Activated naive CD4-positive, alpha-beta T cell treated with anti-CD3 and anti-CD28 coated beads, Interleukin-2, amount 50 U/mL, for 24 hours (primary cell): Measurements from ENCODE around the gene HS1BP3.

Source experiments
- H3K27ac Mint-ChIP-seq: one replicate; pipeline ENCODE4 v1.8.0; 2021; ENCODE audit warnings: mild to moderate bottlenecking, mixed read lengths
- H3K27me3 Mint-ChIP-seq: one replicate; pipeline ENCODE4 v1.8.0; 2021; ENCODE audit warnings: mixed read lengths
- H3K36me3 Mint-ChIP-seq: one replicate; pipeline ENCODE4 v1.8.0; 2021; ENCODE audit warnings: mixed read lengths
- H3K4me1 Mint-ChIP-seq: one replicate; pipeline ENCODE4 v1.8.0; 2021; ENCODE audit warnings: mixed read lengths
- H3K4me3 Mint-ChIP-seq: one replicate; pipeline ENCODE4 v1.8.0; 2021; ENCODE audit warnings: mild to moderate bottlenecking, mixed read lengths
- H3K9me3 Mint-ChIP-seq: one replicate; pipeline ENCODE4 v1.8.0; 2021; ENCODE audit warnings: mixed read lengths

HS1BP3 gene

GRCh38 chr2:20633001-20633400 lies 17.9 kb downstream of the HS1BP3 start:
- Mint-ChIP-seq H3K4me1 (no peaks in the 10 kb centered on the region), H3K27me3 (no peaks in the 10 kb centered on the region), H3K9me3 (no peaks in the 10 kb centered on the region), H3K36me3 (no peaks in the 10 kb centered on the region), H3K4me3 (no peak overlapping the region), H3K27ac (no peak overlapping the region)

- H3K27me3 Mint-ChIP-seq = no peaks in the 10 kb centered on the region
Observed at GRCh38 chr2:20632446-20632990, 18.4 kb downstream of the HS1BP3 start.

GRCh38 chr2:20631617-20632307 lies 19.1 kb downstream of the HS1BP3 start:
- Mint-ChIP-seq H3K27ac (no peak overlapping the region), H3K9me3 (no peaks in the 10 kb centered on the region), H3K27me3 (no peaks in the 10 kb centered on the region), H3K36me3 (no peaks in the 10 kb centered on the region), H3K4me3 (no peak overlapping the region), H3K4me1 (no peaks in the 10 kb centered on the region)

More at GRCh38 chr2:20632446-20632990, 18.4 kb downstream of the HS1BP3 start:
- no peaks in the 10 kb centered on the region for H3K36me3 Mint-ChIP-seq
- H3K4me1 Mint-ChIP-seq = no peaks in the 10 kb centered on the region
- no peak overlapping the region for H3K4me3 Mint-ChIP-seq
- no peaks in the 10 kb centered on the region for H3K9me3 Mint-ChIP-seq
- no peak overlapping the region for H3K27ac Mint-ChIP-seq

DNA sequence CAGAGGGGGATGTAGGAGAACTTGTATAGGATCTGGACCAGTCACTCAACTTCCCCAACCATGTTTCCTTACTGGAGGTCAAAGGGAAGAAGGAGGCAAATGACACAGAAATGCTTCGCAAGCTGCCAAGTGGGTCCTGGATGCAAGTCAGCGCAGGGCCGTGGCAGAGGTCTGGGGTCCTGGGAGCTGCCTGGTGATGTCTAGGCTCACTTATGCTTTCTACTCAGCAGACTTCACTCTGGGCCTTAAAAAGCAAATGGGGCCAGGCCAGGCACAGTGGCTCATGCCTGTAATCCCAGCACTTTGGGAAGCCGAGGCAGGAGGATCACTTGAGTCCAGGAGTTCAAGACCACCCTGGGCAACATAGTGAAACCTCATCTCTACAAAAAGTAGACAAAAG lies 19.9 kb downstream of the HS1BP3 start:
- Mint-ChIP-seq H3K27ac (no peak overlapping the region), H3K27me3 (no peaks in the 10 kb centered on the region), H3K4me1 (no peaks in the 10 kb centered on the region), H3K4me3 (no peak overlapping the region), H3K9me3 (no peaks in the 10 kb centered on the region), H3K36me3 (no peaks in the 10 kb centered on the region)

DNA sequence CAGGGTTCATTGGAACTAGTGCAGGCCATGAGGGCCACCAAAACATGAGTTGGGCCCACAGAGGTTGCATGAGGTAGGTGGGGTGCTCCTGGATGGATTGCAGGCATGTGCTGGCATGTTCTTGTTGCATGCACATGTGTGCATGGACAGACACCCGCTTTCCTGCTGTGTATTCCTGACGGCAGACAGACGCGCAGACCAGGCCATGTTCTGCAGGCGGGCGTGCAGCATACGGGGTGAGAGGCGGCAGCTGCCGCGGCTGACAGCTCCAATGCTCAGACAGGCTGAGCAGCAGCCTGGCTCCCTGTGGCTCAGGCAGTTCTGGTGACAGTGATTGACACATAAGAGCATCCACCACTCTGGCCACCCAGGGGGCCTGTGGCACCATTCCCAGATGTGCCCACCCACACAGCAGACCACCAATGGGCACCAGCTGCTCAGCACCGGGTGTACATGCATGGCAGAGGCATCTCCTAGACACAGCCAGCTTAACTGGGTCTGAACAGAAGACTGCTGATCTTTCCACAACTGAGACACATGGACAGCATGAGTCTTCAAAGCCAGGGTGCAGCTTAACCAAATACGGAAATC lies 21.2 kb downstream of the HS1BP3 start:
- Mint-ChIP-seq H3K4me1 (no peaks in the 10 kb centered on the region), H3K27ac (no peak overlapping the region), H3K9me3 (no peaks in the 10 kb centered on the region), H3K36me3 (no peaks in the 10 kb centered on the region), H3K4me3 (no peak overlapping the region), H3K27me3 (no peaks in the 10 kb centered on the region)

DNA sequence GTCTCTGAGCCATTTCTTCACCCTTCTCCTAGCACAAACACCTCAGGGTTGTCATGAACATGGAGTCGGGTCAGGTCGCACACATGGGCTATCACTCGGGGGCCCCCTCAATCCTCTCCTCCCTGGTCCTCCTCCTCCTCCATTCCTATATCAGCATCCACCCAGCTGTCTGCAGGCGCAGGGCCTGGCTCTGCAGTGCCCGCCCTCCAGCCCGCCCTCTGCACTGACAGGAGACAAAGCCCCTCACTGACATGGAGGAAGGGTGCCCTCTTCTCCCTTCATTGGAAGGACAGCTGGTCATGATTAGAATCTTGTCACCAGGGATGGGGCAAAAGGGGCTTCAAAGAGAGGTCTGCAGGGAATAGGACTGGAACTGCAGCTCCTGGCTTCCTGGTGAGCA lies 21.7 kb downstream of the HS1BP3 start:
- H3K4me1 Mint-ChIP-seq = no peaks in the 10 kb centered on the region
- H3K36me3 Mint-ChIP-seq = no peaks in the 10 kb centered on the region
- H3K27ac Mint-ChIP-seq = no peak overlapping the region
- no peak overlapping the region for H3K4me3 Mint-ChIP-seq
- no peaks in the 10 kb centered on the region for H3K27me3 Mint-ChIP-seq
- H3K9me3 Mint-ChIP-seq = no peaks in the 10 kb centered on the region

- H3K36me3 Mint-ChIP-seq = peaks cover 2% of the 10 kb centered on the region
- no peak overlapping the region for H3K27ac Mint-ChIP-seq
- H3K4me1 Mint-ChIP-seq = no peaks in the 10 kb centered on the region
- no peak overlapping the region for H3K4me3 Mint-ChIP-seq
- no peaks in the 10 kb centered on the region for H3K9me3 Mint-ChIP-seq
- H3K27me3 Mint-ChIP-seq = no peaks in the 10 kb centered on the region
Observed at GRCh38 chr2:20627712-20628380, 23.1 kb downstream of the HS1BP3 start.

GRCh38 chr2:20626698-20627513 lies 24.0 kb downstream of the HS1BP3 start:
- H3K4me1 Mint-ChIP-seq = no peaks in the 10 kb centered on the region
- no peak overlapping the region for H3K27ac Mint-ChIP-seq
- no peaks in the 10 kb centered on the region for H3K27me3 Mint-ChIP-seq
- no peaks in the 10 kb centered on the region for H3K9me3 Mint-ChIP-seq
- H3K4me3 Mint-ChIP-seq = no peak overlapping the region
- peaks cover 3% of the 10 kb centered on the region for H3K36me3 Mint-ChIP-seq

DNA sequence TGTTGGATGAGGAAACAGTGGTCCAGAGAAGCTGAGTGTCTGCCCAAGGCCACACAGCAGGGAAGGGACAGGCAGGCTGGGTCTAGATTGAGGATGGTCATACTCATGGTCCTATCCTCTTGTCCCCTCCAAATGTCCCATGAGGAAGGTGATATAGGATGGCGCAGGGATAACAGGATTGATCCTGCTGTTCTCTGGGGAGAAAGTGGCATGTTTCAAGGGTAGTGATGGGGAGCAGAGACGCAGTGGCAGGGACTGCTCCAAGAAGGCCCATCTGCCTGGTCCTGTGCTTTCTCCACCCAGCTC lies 24.6 kb downstream of the HS1BP3 start:
- no peak overlapping the region for H3K4me3 Mint-ChIP-seq
- no peaks in the 10 kb centered on the region for H3K27me3 Mint-ChIP-seq
- H3K27ac Mint-ChIP-seq = no peak overlapping the region
- peaks cover 3% of the 10 kb centered on the region for H3K36me3 Mint-ChIP-seq
- H3K9me3 Mint-ChIP-seq = no peaks in the 10 kb centered on the region
- no peaks in the 10 kb centered on the region for H3K4me1 Mint-ChIP-seq

DNA sequence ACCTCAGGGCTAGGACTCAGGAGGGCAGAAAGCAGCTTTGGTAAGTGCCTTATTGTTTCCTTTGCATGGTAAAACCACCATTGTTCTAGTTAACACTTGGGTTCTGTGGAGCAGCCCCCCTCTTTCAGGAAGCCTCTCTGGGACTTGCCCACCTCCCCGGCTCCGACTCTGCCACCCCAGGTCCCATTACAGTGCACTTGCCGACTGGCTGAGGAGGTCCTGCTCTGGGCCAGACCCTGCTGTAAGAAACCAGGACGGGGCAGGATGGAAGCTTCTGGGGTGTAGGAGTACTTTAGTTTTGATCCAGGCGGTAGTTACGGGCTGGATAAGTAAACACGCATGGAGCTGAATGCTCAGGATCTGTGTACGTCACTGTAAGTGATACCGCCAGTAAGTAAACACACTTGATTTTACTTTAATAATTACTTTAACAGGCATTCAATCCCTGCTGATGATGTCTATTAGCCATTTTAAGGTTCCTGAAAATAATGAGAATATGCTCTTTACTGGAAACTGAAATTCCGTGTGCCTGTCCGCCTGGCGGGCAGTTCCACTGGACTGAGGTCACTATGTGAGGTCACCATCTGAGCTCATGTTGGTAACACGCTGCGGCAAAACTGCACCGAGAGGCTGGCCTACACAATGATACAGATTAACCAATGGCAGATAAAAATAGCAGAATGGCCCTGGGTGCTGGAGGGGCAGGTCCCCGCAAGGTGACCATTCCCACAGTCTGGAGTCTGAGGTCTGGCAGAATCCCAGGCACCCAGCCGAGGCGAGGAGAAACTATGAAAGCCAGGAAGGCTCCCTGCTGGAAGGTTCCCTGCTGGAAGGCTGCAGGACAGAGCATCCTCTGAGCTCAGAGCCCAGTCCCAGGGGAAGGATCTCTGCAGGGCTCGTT lies 25.2 kb downstream of the HS1BP3 start:
- Mint-ChIP-seq H3K36me3 (peaks cover 3% of the 10 kb centered on the region), H3K4me3 (no peak overlapping the region), H3K9me3 (no peaks in the 10 kb centered on the region), H3K27me3 (no peaks in the 10 kb centered on the region), H3K4me1 (no peaks in the 10 kb centered on the region), H3K27ac (no peak overlapping the region)

GRCh38 chr2:20624884-20625485 lies 25.9 kb downstream of the HS1BP3 start:
- no peak overlapping the region for H3K27ac Mint-ChIP-seq

GRCh38 chr2:20624156-20624883 lies 26.6 kb downstream of the HS1BP3 start:
- H3K27me3 Mint-ChIP-seq = no peaks in the 10 kb centered on the region
- no peaks in the 10 kb centered on the region for H3K4me1 Mint-ChIP-seq

More at GRCh38 chr2:20624884-20625485, 25.9 kb downstream of the HS1BP3 start:
- Mint-ChIP-seq H3K9me3 (no peaks in the 10 kb centered on the region), H3K4me3 (no peak overlapping the region), H3K4me1 (no peaks in the 10 kb centered on the region), H3K36me3 (peaks cover 3% of the 10 kb centered on the region), H3K27me3 (no peaks in the 10 kb centered on the region)

DNA sequence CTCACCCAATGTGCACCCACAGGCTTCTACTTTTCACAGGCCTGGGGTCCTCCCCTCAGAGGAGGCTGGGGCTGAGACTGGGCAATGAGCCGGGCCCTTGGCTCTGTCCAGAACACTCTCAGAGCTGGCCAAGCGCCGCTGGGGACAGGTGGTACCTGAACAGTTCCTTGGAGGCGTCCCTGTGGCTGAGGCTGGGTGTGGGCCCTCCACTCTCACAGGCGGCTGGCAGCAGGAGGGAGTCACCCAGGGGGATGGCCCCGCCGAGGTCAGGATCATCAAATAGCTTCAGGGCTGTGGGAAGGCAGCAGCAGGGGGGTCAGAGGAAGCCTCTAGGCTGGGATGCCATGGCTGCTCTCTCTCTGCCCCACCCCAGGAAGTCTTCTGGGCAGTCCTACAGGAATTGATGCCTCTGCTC lies 27.1 kb downstream of the HS1BP3 start:
- Mint-ChIP-seq H3K4me3 (no peak overlapping the region), H3K4me1 (no peaks in the 10 kb centered on the region), H3K36me3 (peaks cover 3% of the 10 kb centered on the region), H3K27me3 (no peaks in the 10 kb centered on the region), H3K9me3 (no peaks in the 10 kb centered on the region), H3K27ac (no peak overlapping the region)

More at GRCh38 chr2:20624156-20624883, 26.6 kb downstream of the HS1BP3 start:
- H3K9me3 Mint-ChIP-seq = no peaks in the 10 kb centered on the region
- peaks cover 3% of the 10 kb centered on the region for H3K36me3 Mint-ChIP-seq
- no peak overlapping the region for H3K27ac Mint-ChIP-seq
- no peak overlapping the region for H3K4me3 Mint-ChIP-seq

- H3K9me3 Mint-ChIP-seq = no peaks in the 10 kb centered on the region
- H3K27ac Mint-ChIP-seq = no peak overlapping the region
- H3K4me3 Mint-ChIP-seq = no peak overlapping the region
- no peaks in the 10 kb centered on the region for H3K4me1 Mint-ChIP-seq
- peaks cover 3% of the 10 kb centered on the region for H3K36me3 Mint-ChIP-seq
- no peaks in the 10 kb centered on the region for H3K27me3 Mint-ChIP-seq
Observed at GRCh38 chr2:20623241-20623640, 27.7 kb downstream of the HS1BP3 start.
